ENCODE data around the gene KRTAP10-5. TPM values are rescaled to one million over a fixed set of nuclear protein-coding genes. Genes with fewer than 3 reads are reported as not detected.
A peak's percentile ranks its signal among the peaks of the same experiment; 100 is the strongest.
"Not testable (repeated sequence)": the region's sequence is repeated elsewhere in the genome, so short reads cannot be mapped to it uniquely, and the experiment has no call there.

The KRTAP10-5 gene
- total RNA-seq, 2 experiments from 2014 or later: not detected

DNA sequence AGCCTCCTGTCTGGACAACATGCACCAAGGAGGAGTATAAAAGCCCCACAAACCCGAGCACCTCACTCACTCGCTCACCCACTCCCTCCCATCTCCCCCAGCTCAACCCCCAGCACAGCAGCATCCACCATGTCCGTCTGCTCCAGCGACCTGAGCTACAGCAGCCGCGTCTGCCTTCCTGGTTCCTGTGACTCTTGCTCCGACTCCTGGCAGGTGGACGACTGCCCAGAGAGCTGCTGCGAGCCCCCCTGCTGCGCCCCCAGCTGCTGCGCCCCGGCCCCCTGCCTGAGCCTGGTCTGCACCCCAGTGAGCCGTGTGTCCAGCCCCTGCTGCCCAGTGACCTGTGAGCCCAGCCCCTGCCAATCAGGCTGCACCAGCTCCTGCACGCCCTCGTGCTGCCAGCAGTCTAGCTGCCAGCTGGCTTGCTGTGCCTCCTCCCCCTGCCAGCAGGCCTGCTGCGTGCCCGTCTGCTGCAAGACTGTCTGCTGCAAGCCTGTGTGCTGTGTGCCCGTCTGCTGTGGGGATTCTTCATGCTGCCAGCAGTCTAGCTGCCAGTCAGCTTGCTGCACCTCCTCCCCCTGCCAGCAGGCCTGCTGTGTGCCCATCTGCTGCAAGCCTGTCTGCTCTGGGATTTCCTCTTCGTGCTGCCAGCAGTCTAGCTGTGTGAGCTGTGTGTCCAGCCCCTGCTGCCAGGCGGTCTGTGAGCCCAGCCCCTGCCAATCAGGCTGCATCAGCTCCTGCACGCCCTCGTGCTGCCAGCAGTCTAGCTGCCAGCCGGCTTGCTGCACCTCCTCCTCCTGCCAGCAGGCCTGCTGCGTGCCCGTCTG lies 6.6 kb downstream of the KRTAP10-5 start, which contains the start of gene KRTAP10-4:
Gene KRTAP10-4, plus strand, starts transcription at position 100 of the 827 bp plus-strand sequence. Its CDS starts 30 bp downstream, at position 130.
- not testable (repeated sequence) for H3K36me3 Mint-ChIP-seq, H3K4me1 Mint-ChIP-seq, H3K27ac Mint-ChIP-seq, H3K27me3 Mint-ChIP-seq, H3K4me3 Mint-ChIP-seq, DNase-seq
- peaks cover 17% of the 10 kb centered on the region for H3K9me3 Mint-ChIP-seq

DNA sequence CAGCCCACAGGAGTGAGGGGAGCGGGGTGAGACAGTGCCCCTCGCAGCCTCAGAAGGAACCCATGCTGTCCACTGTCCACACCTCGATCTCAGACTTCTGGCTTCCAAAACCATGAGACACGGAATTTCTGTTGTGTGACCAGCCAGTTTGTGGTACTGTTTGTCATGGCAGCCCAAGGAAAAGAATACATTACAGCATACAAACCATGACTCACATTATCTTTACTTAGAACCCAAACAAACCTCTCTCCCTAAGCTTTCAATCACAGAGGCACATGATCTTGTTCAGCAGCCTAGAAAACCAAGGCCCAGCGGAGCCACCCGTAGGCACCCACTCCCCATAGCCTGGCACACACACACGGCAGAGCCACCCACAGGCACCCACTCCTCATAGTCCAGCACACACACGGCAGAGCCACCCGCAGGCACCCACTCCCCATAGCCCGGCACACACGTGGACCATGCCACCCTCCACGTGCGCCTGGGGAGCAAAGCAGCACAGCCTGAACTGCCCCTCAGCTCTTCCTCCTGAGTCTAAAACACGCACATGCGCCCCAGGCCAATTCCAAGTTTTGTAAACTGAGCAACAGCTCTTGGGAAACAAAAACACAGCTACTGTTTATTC lies 7.3 kb downstream of the KRTAP10-5 start:
- Mint-ChIP-seq H3K36me3 (peaks cover 1% of the 10 kb centered on the region), H3K9me3 (peaks cover 13% of the 10 kb centered on the region), H3K27me3 (no peaks in the 10 kb centered on the region), H3K27ac (no peak overlapping the region), H3K4me1 (no peaks in the 10 kb centered on the region), H3K4me3 (no peak overlapping the region)
- no peak for DNase-seq

DNA sequence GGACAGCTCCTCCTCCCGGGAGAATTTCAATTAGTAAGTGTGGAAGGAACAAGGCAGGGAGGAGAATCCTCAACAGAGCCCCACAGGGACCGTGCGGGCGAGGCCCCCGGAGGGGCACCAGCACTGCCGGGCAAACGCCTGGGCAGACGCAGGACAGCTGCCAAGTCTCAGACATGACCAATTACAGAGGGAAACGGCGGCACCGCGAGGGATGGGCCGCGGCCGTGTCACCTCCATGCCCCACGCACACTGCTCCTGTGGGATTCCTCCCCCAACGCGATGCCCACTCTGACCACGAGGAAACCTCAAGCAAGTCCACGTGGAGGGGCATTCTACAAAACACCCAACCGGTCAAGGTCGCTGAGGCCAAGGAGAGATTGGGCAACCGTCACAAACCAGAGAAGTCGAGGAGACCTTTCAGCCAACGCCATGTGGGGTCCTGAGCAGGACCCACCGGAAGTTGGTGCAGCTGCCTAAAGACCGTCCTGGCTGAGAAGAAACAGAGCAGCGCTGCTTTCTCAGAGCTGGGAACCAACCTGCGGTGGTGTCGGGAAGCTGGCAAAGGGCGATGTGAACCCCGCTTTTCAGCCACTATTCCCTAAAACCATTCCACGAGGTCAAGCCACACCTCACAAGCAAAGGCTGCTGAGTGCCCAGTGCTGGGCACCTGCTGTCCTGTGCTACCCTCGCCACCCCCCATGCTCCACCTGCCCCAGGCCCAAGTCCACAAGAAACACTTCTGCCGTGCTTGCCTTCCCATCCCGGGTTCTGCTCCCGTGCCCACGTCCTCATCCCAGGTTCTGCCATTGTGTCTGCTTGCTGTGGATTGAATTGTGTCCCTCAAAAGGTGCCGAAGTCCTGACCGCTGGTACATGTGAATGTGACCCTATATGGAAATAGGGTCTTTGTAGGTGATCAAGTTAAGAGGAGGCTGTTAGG lies 8.3 kb downstream of the KRTAP10-5 start:
- Mint-ChIP-seq H3K27me3 (no peaks in the 10 kb centered on the region), H3K4me1 (no peaks in the 10 kb centered on the region), H3K4me3 (no peak overlapping the region), H3K9me3 (peaks cover 4% of the 10 kb centered on the region), H3K27ac (no peak overlapping the region), H3K36me3 (no peaks in the 10 kb centered on the region)
- no peak for DNase-seq

DNA sequence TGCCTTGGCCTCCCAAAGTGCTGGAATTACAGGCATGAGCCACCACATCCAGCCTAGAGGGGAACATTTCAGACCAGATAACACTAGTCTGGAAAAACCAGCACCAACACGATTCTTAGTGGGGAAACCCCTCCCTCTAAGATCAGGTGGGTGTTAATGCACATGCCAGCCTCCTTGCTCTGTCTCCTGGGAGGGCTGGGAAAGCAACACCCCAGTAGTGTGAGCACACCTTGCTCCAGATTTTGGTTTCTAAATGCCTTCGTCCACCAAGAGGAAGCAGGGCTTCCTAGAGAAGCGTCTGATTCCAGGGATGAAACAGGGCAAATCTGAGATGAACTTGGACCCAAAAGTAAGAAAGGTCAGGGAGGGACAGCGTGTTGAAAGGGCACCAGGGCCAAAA lies 9.1 kb downstream of the KRTAP10-5 start:
- DNase-seq: no peak
- Mint-ChIP-seq H3K27ac (no peak overlapping the region), H3K36me3 (no peaks in the 10 kb centered on the region), H3K27me3 (no peaks in the 10 kb centered on the region), H3K9me3 (peaks cover under 1% of the 10 kb centered on the region), H3K4me1 (no peaks in the 10 kb centered on the region), H3K4me3 (no peak overlapping the region)

DNA sequence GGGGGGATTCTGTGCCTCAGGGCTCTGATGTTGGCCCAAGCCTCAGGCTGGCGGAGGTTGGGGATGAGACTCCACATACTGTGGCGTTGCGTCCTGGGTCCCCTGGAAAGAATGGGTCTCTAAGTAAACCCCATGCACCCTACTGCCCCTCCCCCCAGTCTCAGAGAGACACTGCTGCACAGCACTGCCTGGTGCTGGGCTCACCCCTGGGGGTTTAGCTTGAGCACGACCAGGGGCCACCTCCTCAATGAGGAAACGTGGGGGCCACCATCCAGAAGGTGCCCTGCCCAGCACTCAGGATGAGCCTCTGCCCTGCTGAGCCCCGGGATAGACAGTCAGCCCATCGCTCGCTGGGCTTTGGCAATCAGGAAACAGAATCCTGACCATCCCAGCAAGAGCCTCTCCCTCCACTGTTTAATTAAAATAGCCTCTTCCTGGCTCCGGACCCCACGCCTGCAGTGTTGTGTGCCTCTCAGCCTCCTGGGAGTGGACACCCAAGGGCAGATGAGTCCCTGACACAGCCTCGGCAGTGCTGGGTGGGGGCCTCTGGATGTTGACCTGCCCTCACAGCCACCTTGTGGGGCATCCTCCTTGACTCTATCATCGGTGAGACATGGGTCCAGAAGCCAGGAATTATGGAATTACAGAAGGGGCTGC lies 10.4 kb downstream of the KRTAP10-5 start:
- H3K4me3 Mint-ChIP-seq: no peak overlapping the region
- no peaks in the 10 kb centered on the region for H3K27me3 Mint-ChIP-seq
- H3K4me1 Mint-ChIP-seq: peaks cover 6% of the 10 kb centered on the region
- no peak for DNase-seq
- H3K27ac Mint-ChIP-seq: no peak overlapping the region
- peaks cover 1% of the 10 kb centered on the region for H3K9me3 Mint-ChIP-seq
- no peaks in the 10 kb centered on the region for H3K36me3 Mint-ChIP-seq

DNA sequence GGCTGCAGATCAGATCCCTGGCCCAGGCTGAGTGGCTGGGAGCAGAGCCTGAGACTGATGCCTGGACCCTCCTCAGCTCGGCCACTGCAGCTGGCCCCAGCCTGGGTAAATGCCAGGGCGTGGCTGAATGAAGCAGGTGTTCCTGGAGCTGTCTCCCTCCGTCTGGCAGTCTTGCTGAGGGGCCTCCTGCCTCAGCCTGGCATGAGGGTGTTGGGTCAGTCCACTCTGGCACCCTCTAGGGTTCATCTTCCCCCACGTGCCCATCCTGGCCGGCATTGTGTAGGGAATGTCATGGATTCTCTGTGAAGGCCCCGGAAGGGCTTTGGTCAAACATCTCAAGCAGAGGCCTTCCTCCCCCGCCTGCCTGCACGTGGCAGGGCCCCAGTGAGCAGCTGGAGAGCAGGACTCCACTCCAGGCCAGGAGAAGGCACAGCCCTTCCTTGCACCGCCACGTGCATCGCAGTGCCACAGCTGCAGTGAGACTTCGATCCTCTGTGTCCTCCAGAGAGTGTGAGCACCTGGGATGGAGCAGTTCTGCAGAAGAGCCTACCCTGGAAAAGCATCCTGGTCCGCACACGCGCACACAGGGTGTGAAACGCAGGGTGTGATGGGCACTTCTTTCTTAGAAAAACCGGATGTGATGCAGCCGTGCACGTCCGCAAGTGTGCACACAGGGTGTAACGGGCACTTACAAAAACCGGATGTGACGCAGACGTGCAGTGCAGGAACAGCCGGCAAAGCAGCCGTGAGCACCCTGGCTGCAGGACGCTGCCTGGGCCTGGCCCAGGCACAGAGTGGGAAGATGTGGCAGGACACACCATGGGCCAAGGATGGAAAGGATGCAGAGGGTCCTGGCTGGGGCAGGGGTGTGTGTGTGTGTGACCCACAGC lies 11.5 kb downstream of the KRTAP10-5 start:
- no peak for DNase-seq
- no peak overlapping the region for H3K4me3 Mint-ChIP-seq
- H3K27me3 Mint-ChIP-seq: no peaks in the 10 kb centered on the region
- no peaks in the 10 kb centered on the region for H3K36me3 Mint-ChIP-seq
- H3K4me1 Mint-ChIP-seq: peaks cover 9% of the 10 kb centered on the region
- H3K27ac Mint-ChIP-seq: no peak overlapping the region
- peaks cover 1% of the 10 kb centered on the region for H3K9me3 Mint-ChIP-seq

DNA sequence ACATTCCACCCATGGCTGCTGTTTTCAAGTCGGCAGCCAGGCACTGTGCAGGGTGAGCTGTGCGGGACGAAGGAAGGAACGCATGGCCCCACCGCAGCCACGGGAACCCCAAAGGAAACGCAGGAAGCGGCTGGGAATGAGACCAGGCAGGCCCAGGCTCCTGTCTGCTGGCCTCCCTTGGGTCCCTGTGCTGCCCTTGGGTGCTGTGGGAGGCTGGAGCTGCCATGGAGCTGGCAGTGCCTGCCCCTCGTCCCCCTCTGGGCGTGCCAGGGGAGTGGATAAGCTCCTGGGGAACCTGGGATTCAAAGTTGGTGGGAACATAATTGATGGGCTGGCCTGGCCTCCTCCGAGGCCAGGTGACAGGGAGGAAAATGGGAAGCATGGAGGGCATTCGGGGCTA lies 12.1 kb downstream of the KRTAP10-5 start:
- DNase-seq: no peak
- Mint-ChIP-seq H3K36me3 (no peaks in the 10 kb centered on the region), H3K9me3 (peaks cover 2% of the 10 kb centered on the region), H3K4me3 (no peak overlapping the region), H3K27ac (no peak overlapping the region), H3K27me3 (no peaks in the 10 kb centered on the region), H3K4me1 (peaks cover 9% of the 10 kb centered on the region)

DNA sequence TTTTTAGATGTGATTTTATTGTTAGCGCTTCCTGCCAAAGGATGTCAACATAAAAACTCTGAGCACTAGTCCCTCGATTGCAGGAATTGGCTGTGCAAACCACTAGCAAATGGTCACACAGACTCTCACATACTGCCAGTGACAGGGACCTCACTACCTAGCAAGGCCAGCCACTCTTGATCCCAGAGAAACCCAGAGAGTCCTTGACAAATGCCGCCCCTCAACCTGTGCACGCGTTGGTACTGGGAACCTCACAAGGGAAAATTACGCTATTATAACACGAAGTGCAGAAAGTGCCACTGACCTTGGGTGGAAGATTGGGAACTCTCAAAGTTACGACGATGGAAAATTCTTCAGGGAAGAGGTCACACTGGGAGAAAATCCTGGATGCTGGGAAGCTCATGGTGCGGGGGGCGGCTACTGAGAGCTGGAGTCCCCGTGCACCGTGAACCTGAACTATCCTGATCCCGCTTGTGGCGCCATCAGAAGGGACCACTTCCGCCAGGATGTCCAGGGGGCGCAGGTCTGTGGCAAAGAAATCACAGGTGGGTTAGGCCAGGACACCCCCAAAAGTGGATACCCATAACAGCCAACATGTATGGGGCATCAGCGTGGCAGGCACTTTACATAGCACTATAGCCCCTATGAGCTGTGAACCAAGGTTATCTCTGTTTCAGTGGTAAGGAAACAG lies 12.8 kb downstream of the KRTAP10-5 start:
- H3K27me3 Mint-ChIP-seq: no peaks in the 10 kb centered on the region
- H3K36me3 Mint-ChIP-seq: peaks cover under 1% of the 10 kb centered on the region
- H3K4me1 Mint-ChIP-seq: peaks cover 9% of the 10 kb centered on the region
- peaks cover 3% of the 10 kb centered on the region for H3K9me3 Mint-ChIP-seq
- H3K27ac Mint-ChIP-seq: no peak overlapping the region
- DNase-seq: no peak
- H3K4me3 Mint-ChIP-seq: no peak overlapping the region

DNA sequence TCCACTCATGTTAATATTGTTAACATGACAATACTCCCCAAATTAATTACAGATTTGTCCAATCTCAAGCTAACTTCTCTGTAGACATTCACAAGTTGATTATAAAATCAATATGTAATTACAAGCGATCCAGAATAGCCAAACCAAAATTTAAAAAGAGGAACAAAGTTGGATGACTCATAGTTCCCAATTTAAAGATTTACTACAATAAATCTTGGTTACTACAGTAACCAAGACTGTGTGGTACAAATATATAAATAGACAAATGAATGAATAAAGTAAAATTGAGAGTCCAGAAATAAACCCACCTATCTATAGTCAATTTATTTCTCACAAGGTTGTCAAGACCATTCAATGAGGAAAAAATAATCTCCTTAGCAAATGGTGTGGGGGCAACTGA lies 14.0 kb downstream of the KRTAP10-5 start:
- no peak for DNase-seq
- no peak overlapping the region for H3K27ac Mint-ChIP-seq
- H3K4me3 Mint-ChIP-seq: no peak overlapping the region
- H3K4me1 Mint-ChIP-seq: peaks cover 9% of the 10 kb centered on the region
- peaks cover 4% of the 10 kb centered on the region for H3K36me3 Mint-ChIP-seq
- H3K9me3 Mint-ChIP-seq: peaks cover 13% of the 10 kb centered on the region
- no peaks in the 10 kb centered on the region for H3K27me3 Mint-ChIP-seq

DNA sequence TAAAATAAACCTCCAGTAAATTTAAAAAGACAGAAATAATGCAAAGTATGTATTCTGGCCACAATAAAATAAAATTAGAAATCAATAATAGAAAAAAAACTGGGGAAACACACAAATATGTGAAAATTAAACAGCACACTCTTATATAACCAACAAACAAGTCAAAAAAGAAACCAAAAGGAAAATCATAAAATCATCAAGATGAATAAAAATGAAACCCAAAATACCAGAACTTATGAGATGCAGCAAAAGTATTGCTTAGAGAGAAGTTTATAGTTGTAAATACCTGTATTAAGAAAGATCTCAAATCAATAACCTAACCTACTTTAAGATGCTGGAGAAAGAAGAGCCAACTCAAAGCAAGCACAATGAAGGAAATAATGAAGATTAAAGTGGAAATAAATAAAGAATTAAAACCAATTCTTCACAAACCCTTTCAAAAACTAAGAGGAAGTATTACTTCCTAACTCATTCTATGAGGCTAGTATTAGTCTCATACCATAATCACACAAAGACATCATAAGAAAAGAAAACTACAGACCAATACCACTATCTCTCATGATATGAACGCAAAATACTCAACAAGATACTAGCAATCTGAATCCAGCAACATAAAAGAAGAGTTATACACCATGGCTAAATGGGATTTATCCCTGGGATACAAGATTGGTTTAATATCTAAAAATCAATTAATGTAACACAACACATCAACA lies 15.4 kb downstream of the KRTAP10-5 start:
- no peak overlapping the region for H3K4me3 Mint-ChIP-seq
- H3K36me3 Mint-ChIP-seq: peaks cover 7% of the 10 kb centered on the region
- H3K27ac Mint-ChIP-seq: peak overlapping the region; percentile 70
- DNase-seq: no peak
- H3K4me1 Mint-ChIP-seq: peaks cover 9% of the 10 kb centered on the region
- H3K9me3 Mint-ChIP-seq: peaks cover 19% of the 10 kb centered on the region
- H3K27me3 Mint-ChIP-seq: no peaks in the 10 kb centered on the region

DNA sequence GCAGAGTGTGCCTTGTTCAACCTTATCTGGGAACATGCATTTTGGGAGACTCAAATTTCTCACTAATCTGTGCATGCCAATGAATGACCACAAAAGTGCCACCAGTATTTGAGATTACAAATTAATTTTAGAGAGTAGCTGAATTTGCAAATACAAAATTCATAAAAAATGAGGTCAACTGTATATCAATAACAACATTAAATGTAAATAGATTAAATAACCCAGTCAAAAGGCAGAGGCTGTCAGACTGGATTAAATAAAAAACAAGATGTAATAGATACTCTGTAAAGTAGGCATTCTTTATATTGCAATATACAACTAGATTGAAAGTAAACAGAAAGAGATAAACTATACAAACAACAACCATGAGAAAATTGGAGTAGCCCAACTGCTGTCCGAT lies 16.3 kb downstream of the KRTAP10-5 start:
- no peaks in the 10 kb centered on the region for H3K27me3 Mint-ChIP-seq
- no peak overlapping the region for H3K27ac Mint-ChIP-seq
- peaks cover 21% of the 10 kb centered on the region for H3K9me3 Mint-ChIP-seq
- no peak for DNase-seq
- peaks cover 8% of the 10 kb centered on the region for H3K36me3 Mint-ChIP-seq
- no peak overlapping the region for H3K4me3 Mint-ChIP-seq
- H3K4me1 Mint-ChIP-seq: peaks cover 9% of the 10 kb centered on the region

DNA sequence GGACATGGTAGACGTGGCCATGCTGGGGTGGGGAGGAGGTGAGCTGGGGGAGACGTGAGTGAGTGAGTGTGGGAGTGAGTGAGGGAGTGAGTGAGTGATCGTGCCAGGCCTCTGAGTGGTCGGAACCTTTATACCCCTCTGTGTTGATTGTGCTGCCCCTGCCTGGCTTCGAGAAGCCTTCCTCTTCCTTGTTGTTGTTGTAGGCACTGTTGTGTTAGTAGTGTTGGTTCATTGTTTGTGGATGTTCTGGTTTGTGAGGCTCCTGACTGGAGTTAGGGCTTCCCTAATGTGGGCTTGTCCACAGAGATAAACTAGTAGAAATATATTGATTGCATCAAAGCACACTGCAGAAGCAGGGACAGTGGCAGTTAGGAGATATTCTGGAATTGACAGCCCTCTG lies 21.7 kb downstream of the KRTAP10-5 start, which contains the start of gene KRTAP10-3:
Gene KRTAP10-3, minus strand, starts transcription at position 101 of the 400 bp plus-strand sequence. Its CDS starts 80 bp downstream, at position 21.
- Mint-ChIP-seq H3K9me3 (peaks cover 20% of the 10 kb centered on the region), H3K4me1 (no peaks in the 10 kb centered on the region), H3K27me3 (no peaks in the 10 kb centered on the region), H3K27ac (no peak within 1 kb of the TSS), H3K36me3 (peaks cover 8% of the 10 kb centered on the region), H3K4me3 (no peak within 1 kb of the TSS)
- DNase-seq: no peak

DNA sequence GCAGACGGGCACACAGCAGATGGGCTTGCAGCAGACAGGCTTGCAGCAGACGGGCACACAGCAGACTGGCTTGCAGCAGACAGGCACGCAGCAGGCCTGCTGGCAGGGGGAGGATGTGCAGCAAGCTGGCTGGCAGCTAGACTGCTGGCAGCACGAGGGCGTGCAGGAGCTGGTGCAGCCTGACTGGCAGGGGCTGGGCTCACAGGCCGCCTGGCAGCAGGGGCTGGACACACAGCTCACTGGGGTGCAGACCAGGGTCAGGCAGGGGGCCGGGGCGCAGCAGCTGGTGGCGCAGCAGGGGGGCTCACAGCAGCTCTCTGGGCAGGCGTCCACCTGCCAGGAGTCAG lies 22.1 kb downstream of the KRTAP10-5 start:
- not testable (repeated sequence) for H3K4me3 Mint-ChIP-seq, H3K36me3 Mint-ChIP-seq, H3K27me3 Mint-ChIP-seq, H3K27ac Mint-ChIP-seq, H3K4me1 Mint-ChIP-seq, DNase-seq
- peaks cover 22% of the 10 kb centered on the region for H3K9me3 Mint-ChIP-seq
